Muscle layer of duodenum (tissue), 2 donors: Measurements from ENCODE around the gene ITPR1.

Experiments used
- H3K27ac ChIP-seq: one replicate; pipeline ENCODE4 v1.7.0; 2013; ENCODE audit warnings: mild to moderate bottlenecking, low read length
- H3K27me3 ChIP-seq: one replicate; pipeline ENCODE4 v1.7.0; 2013; ENCODE audit warnings: low read depth, mild to moderate bottlenecking, control low read depth, low read length
- H3K36me3 ChIP-seq, 2 donors: one replicate each; pipeline ENCODE4 v1.7.0; 2013; ENCODE audit warnings: low read length in 2 of 2, control low read depth in 1 of 2, mild to moderate bottlenecking in 1 of 2; ENCODE audit not compliant: insufficient read depth in 2 of 2, control insufficient read depth in 1 of 2
- H3K4me1 ChIP-seq, 2 donors: one replicate each; pipeline ENCODE4 v1.7.0; 2013; ENCODE audit warnings: low read length in 2 of 2, mild to moderate bottlenecking in 2 of 2, control low read depth in 1 of 2, moderate library complexity in 1 of 2; ENCODE audit not compliant: insufficient read depth in 2 of 2, control insufficient read depth in 1 of 2
- H3K4me3 ChIP-seq, 2 donors: one replicate each; pipeline ENCODE4 v1.7.0; 2013; ENCODE audit warnings: low read length in 2 of 2, low read depth in 1 of 2, mild to moderate bottlenecking in 1 of 2
- H3K9me3 ChIP-seq, 2 donors: one replicate each; pipeline ENCODE4 v1.7.0; 2013; ENCODE audit warnings: low read length in 2 of 2, control low read depth in 1 of 2, mild to moderate bottlenecking in 1 of 2; ENCODE audit not compliant: control insufficient read depth in 1 of 2
- donor health status: healthy.

The ITPR1 gene

DNA sequence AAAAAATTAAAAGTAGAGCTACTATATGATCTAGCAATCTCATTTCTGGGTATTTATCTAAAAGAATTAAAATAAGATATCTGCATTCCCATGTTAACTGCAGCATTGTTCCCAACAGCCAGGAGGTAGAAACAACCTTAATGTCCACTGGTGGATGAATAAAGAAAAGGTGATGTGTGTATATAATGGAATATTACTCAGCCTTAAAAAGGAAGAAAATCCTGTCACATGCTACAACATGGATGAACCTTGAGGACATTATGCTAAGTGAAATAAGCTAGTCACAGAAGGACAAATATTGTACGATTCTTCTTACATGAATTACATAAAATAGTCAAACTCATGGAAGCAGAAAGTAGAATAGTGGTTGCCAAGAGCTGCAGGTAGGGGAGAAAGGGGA lies 366.6 kb downstream of the ITPR1 start:
- Histone ChIP-seq H3K4me3 (no peak overlapping the region), H3K36me3 (peaks cover 0 to 4% of the 10 kb centered on the region in 2 donors), H3K27ac (no peak overlapping the region), H3K9me3 (peaks cover 0 to 9% of the 10 kb centered on the region in 2 donors), H3K27me3 (no peaks in the 10 kb centered on the region), H3K4me1 (no peaks in the 10 kb centered on the region)

DNA sequence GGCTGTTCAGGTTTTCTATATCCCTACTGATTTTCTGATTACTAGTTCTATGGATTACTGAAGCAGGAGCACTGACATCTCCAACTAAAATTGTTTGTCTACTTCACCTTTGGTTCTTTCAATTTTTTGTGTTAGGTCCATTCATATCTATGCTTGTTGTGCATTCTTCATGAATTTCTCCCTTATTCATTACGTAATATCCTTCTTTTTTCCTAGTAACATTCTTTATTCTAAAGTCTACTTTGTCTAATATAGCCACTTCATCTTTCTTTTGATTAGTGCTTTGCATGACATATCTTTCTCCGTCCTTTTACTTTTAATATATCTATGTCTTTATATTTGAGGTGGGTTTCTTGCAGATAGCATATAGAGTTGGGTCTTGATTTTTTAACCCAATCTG lies 369.8 kb downstream of the ITPR1 start:
- Histone ChIP-seq H3K27me3 (no peaks in the 10 kb centered on the region), H3K36me3 (peaks cover 0 to 4% of the 10 kb centered on the region in 2 donors), H3K27ac (no peak overlapping the region), H3K9me3 (peaks cover 0 to 9% of the 10 kb centered on the region in 2 donors), H3K4me3 (no peak overlapping the region), H3K4me1 (peaks cover 0 to 11% of the 10 kb centered on the region in 2 donors)

DNA sequence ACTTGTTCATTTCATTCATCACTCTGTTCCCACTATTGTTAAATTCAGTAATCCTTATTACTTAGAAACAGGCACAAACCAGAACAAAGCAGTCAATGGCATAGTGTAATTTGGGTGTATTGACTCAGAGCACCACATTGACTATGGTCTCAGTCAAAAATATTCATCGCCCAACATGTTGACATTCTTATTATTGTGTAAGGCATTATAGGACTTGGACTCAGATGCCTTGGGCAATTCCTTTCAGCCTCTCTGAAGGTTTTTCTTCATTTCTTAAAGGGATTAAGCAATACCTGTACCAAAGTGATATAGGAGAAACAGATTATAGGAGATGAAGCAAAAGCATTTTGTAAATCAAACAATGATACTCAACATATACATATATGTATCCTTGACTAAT lies 371.4 kb downstream of the ITPR1 start:
- Histone ChIP-seq H3K36me3 (peaks cover 0 to 4% of the 10 kb centered on the region in 2 donors), H3K9me3 (peaks cover 0 to 9% of the 10 kb centered on the region in 2 donors), H3K4me3 (no peak overlapping the region), H3K27ac (no peak overlapping the region), H3K4me1 (peaks cover 0 to 11% of the 10 kb centered on the region in 2 donors), H3K27me3 (no peaks in the 10 kb centered on the region)

DNA sequence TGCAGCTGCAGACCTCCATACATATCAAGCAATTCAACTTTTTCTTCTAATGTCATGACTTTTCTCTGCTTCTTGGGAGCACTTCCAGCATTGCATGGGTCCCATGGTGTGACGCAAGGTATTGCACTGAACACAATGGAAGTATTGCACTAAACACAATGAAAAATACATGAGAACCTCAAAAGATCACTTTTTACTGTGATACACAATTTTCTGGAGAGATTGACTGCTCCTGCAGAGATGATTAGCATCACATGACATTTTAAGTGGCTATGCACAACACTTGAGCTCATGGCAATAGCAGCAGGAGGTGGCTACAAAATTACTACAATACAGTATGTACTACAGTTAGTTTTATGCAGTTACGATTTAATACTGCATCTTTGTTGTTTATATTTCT lies 372.6 kb downstream of the ITPR1 start:
- H3K4me3 ChIP-seq = no peak overlapping the region
- peaks cover 0 to 11% of the 10 kb centered on the region in 2 donors for H3K4me1 ChIP-seq
- peaks cover 0 to 9% of the 10 kb centered on the region in 2 donors for H3K9me3 ChIP-seq
- H3K36me3 ChIP-seq = peaks cover 0 to 4% of the 10 kb centered on the region in 2 donors
- H3K27me3 ChIP-seq = no peaks in the 10 kb centered on the region
- no peak overlapping the region for H3K27ac ChIP-seq

DNA sequence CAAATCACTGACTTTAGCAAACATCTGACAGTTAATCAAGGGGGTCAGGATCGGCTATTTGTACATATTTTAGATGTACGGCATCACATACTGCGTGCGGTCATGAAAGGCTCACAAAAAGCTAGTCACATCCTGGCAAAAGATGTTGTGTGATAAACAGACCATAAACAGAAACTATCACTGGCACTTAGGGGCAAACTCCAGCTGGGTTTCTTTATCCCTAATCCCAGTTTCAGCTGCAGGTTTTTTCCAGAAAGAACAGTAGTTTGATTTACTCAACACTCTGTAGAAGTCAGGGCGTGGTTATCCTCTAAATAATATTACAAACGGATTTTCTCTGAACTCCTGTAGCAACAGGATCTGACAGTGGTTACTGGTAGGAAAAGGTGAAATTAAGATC lies 373.7 kb downstream of the ITPR1 start:
- Histone ChIP-seq H3K4me1 (peaks cover 0 to 11% of the 10 kb centered on the region in 2 donors), H3K9me3 (peaks cover 0 to under 1% of the 10 kb centered on the region in 2 donors), H3K27ac (peak overlapping the region; percentile 99), H3K27me3 (no peaks in the 10 kb centered on the region), H3K4me3 (peak overlapping the region in 1 of 2 donors; percentile 63), H3K36me3 (peaks cover 0 to under 1% of the 10 kb centered on the region in 2 donors)

DNA sequence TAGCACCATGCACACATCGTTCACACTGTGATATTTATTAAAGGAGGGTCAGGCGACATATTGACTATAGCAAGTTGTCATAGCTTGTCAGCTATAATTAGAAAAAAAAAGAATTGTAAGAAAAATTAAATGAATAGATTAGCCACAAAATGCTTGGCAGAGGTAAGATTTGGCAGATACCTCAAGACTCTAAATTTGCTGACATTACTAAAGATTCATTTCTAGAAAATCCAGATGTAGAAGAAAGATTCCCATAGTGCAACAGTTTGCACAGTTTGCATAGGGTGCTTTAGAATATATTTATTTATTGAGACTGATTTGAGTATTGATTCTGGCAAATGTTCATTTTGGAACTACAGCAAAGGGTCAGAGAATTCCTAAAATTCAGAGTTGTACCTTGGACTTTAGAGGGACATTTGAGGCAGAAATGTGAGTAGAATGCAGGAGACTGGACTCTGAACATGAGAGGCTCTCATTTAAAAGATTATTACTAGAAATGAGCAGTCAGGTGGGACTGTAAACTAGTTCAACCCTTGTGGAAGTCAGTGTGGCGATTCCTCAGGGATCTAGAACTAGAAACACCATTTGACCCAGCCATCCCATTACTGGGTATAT lies 384.1 kb downstream of the ITPR1 start:
- no peaks in the 10 kb centered on the region for H3K4me1 ChIP-seq
- H3K4me3 ChIP-seq = no peak overlapping the region
- no peaks in the 10 kb centered on the region for H3K27me3 ChIP-seq
- no peaks in the 10 kb centered on the region for H3K36me3 ChIP-seq
- H3K9me3 ChIP-seq = no peaks in the 10 kb centered on the region
- H3K27ac ChIP-seq = no peak overlapping the region

DNA sequence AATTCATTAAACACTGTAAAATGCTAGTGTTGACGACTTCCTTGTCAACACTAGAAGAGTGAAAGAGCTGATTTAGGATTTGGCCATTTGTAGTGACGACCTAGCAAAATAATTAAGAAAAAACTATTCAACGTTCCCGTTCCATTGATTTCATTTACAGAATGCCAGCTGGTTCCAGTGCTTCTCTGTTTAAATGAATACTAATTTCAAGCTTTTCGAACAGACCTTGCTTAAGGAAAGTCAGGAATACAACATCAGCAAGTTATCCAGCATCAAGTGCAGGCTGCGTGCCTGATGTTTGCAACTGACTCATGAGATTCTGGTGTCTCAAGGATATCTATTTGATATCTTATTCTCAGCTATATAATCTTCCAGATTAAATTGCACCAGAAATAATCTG lies 387.7 kb downstream of the ITPR1 start:
- H3K4me3 ChIP-seq = no peak overlapping the region
- H3K36me3 ChIP-seq = no peaks in the 10 kb centered on the region
- no peak overlapping the region for H3K27ac ChIP-seq
- H3K27me3 ChIP-seq = no peaks in the 10 kb centered on the region
- no peaks in the 10 kb centered on the region for H3K4me1 ChIP-seq
- H3K9me3 ChIP-seq = no peaks in the 10 kb centered on the region

DNA sequence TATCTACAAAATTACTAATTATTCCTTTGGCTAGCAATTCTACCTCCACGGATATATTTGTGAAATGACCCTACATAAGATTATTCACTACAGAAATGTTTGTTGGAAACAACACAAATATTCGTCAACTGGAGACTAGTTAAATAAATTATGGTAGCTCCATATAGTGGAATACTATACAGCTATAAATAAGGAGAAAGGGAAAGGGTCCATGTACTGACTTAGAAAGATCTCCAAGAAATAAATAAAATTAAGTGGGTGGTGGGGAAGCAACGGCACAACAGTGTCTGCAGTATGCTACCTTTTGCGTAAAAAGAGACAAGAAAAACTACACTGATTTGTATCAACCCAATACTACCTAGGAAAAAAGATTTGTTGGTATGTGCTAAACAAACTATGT lies 389.4 kb downstream of the ITPR1 start:
- Histone ChIP-seq H3K36me3 (no peaks in the 10 kb centered on the region), H3K27ac (no peak overlapping the region), H3K4me1 (no peaks in the 10 kb centered on the region), H3K9me3 (no peaks in the 10 kb centered on the region), H3K4me3 (no peak overlapping the region), H3K27me3 (no peaks in the 10 kb centered on the region)

DNA sequence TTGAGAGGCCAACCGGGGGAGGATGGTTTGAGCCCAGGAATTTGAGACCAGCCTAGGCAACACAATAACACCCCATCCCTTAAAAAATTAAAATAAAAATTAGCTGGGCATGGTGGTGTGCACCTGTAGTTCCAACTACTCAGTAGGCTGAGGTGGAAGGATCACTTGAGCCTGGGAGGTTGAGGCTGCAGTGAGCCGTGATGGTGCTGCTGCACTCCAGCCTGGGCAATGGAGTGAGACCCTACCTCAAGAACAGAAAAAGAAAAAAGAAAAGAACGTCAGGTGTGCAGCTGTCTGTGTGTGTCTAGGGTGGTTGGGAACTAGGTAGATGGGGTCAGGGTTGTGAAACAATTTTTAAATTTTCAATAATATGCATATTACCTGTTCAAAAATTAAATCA lies 389.9 kb downstream of the ITPR1 start:
- Histone ChIP-seq H3K27me3 (no peaks in the 10 kb centered on the region), H3K4me1 (no peaks in the 10 kb centered on the region), H3K27ac (no peak overlapping the region), H3K9me3 (no peaks in the 10 kb centered on the region), H3K4me3 (no peak overlapping the region), H3K36me3 (no peaks in the 10 kb centered on the region)

DNA sequence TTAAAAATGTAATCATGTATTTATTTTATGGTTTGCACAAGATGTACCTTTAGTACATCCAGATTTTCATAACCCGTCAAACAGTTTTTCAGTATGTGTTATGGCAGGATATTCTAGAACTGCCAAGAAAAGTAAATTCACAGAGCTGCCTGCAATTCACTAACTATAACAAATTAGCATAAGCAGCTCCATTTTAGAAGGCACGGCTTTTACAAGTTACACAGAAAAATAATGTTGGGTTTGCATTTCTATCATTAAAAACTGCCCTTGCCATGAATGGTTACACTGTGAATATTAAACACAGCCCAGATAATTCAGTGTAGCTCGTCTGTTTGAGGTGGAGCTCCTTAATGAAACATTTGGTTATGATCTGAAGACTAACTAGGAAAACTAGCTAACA lies 391.7 kb downstream of the ITPR1 start:
- no peaks in the 10 kb centered on the region for H3K36me3 ChIP-seq
- H3K4me1 ChIP-seq = peaks cover 0 to 7% of the 10 kb centered on the region in 2 donors
- H3K27ac ChIP-seq = no peak overlapping the region
- H3K9me3 ChIP-seq = no peaks in the 10 kb centered on the region
- no peak overlapping the region for H3K4me3 ChIP-seq
- no peaks in the 10 kb centered on the region for H3K27me3 ChIP-seq

DNA sequence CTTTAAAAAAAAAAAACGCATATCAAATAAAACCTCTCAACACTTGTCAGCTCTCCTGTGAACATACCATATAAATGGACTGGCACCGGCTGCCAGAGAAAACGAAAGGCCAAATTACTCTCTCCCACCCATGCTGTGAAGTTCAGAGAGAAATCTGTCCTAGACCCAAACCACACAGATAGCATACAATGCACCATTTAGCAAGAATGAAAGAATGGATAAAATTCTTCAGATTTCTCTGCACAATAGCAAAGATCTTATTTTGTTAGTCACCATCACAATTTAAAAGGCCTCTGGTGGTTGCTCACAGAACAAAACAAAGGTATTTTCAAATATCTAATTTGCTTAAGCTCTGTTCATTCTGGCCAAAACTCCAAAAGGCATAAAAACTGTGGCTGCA lies 392.2 kb downstream of the ITPR1 start:
- Histone ChIP-seq H3K27ac (no peak overlapping the region), H3K36me3 (no peaks in the 10 kb centered on the region), H3K9me3 (no peaks in the 10 kb centered on the region), H3K4me3 (no peak overlapping the region), H3K27me3 (no peaks in the 10 kb centered on the region), H3K4me1 (peaks cover 0 to 9% of the 10 kb centered on the region in 2 donors)

DNA sequence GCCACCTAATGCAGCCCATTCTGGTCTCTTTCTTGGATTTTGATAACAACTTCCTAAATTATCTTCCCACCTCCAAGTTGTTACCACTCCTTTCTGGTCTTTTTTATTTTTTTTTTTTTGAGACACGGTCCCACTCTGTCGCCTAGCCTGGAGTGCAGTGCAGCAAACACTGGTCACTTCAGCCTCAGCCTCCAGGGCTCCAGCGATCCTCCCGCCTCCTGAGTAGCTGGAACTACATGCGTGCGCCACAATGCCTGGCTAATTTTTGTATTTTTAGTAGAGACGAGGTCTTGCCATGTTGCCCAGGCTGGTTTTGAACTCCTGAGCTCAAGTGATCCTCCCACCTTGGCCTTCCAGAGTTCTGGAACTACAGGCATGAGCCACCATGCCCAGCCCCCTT lies 393.3 kb downstream of the ITPR1 start:
- H3K27ac ChIP-seq = no peak overlapping the region
- no peaks in the 10 kb centered on the region for H3K36me3 ChIP-seq
- peaks cover 0 to 9% of the 10 kb centered on the region in 2 donors for H3K4me1 ChIP-seq
- no peak overlapping the region for H3K4me3 ChIP-seq
- H3K9me3 ChIP-seq = no peaks in the 10 kb centered on the region
- no peaks in the 10 kb centered on the region for H3K27me3 ChIP-seq
